Measurements from ENCODE around the gene CDH2.

Gene CDH2

GRCh38 chr18:28067346-28067745 lies 109.6 kb downstream of the CDH2 start:
- no peak for TF ChIP-seq CTCF (IDR thresholded peaks at IDR 0.05; ENCODE audit: control insufficient read depth, extremely low read depth, insufficient read depth)

GRCh38 chr18:28065793-28066186 lies 111.1 kb downstream of the CDH2 start:
- TF ChIP-seq CTCF (IDR thresholded peaks at IDR 0.05; ENCODE audit: control insufficient read depth, extremely low read depth, insufficient read depth), result no peak
- H3K4me3 ChIP-seq (ENCODE audit: low read depth, low read length), result no peak overlapping the region
- no peak for DNase-seq (ENCODE audit: low read depth)

More at GRCh38 chr18:28067346-28067745, 109.6 kb downstream of the CDH2 start:
- no peak for DNase-seq (ENCODE audit: low read depth)
- H3K4me3 ChIP-seq (ENCODE audit: low read depth, low read length), result no peak overlapping the region

GRCh38 chr18:28065031-28065792 lies 111.7 kb downstream of the CDH2 start:
- DNase-seq (ENCODE audit: low read depth), result no peak
- H3K4me3 ChIP-seq (ENCODE audit: low read depth, low read length), result no peak overlapping the region
- TF ChIP-seq CTCF (IDR thresholded peaks at IDR 0.05; ENCODE audit: control insufficient read depth, extremely low read depth, insufficient read depth), result no peak

- no peak for DNase-seq (ENCODE audit: low read depth)
- no peak overlapping the region for H3K4me3 ChIP-seq (ENCODE audit: low read depth, low read length)
- no peak for TF ChIP-seq CTCF (IDR thresholded peaks at IDR 0.05; ENCODE audit: control insufficient read depth, extremely low read depth, insufficient read depth)
Observed at GRCh38 chr18:28063926-28064325, 113.0 kb downstream of the CDH2 start.

GRCh38 chr18:28063271-28063761 lies 113.6 kb downstream of the CDH2 start:
- DNase-seq (ENCODE audit: low read depth), result no peak
- H3K4me3 ChIP-seq (ENCODE audit: low read depth, low read length), result no peak overlapping the region
- TF ChIP-seq CTCF (IDR thresholded peaks at IDR 0.05; ENCODE audit: control insufficient read depth, extremely low read depth, insufficient read depth), result no peak

GRCh38 chr18:28062443-28062842 lies 114.5 kb downstream of the CDH2 start:
- H3K4me3 ChIP-seq (ENCODE audit: low read depth, low read length), result no peak overlapping the region
- no peak for TF ChIP-seq CTCF (IDR thresholded peaks at IDR 0.05; ENCODE audit: control insufficient read depth, extremely low read depth, insufficient read depth)
- DNase-seq (ENCODE audit: low read depth), result no peak

GRCh38 chr18:28059861-28060260 lies 117.1 kb downstream of the CDH2 start:
- no peak for DNase-seq (ENCODE audit: low read depth)
- H3K4me3 ChIP-seq (ENCODE audit: low read depth, low read length), result no peak overlapping the region
- TF ChIP-seq CTCF (IDR thresholded peaks at IDR 0.05; ENCODE audit: control insufficient read depth, extremely low read depth, insufficient read depth), result no peak
